Fibroblast of skin of left quadriceps (primary cell): ENCODE data around the gene NADK.
"Not testable (repeated sequence)": the region's sequence is repeated elsewhere in the genome, so short reads cannot be mapped to it uniquely, and the experiment has no call there.

Source experiments
- DNase-seq, 2 experiments: peaks; one replicate each; pipeline ENCODE4 v3.0.0-alpha.2; 2013; ENCODE audit warnings: low read depth in 2 of 2

The NADK gene

DNA sequence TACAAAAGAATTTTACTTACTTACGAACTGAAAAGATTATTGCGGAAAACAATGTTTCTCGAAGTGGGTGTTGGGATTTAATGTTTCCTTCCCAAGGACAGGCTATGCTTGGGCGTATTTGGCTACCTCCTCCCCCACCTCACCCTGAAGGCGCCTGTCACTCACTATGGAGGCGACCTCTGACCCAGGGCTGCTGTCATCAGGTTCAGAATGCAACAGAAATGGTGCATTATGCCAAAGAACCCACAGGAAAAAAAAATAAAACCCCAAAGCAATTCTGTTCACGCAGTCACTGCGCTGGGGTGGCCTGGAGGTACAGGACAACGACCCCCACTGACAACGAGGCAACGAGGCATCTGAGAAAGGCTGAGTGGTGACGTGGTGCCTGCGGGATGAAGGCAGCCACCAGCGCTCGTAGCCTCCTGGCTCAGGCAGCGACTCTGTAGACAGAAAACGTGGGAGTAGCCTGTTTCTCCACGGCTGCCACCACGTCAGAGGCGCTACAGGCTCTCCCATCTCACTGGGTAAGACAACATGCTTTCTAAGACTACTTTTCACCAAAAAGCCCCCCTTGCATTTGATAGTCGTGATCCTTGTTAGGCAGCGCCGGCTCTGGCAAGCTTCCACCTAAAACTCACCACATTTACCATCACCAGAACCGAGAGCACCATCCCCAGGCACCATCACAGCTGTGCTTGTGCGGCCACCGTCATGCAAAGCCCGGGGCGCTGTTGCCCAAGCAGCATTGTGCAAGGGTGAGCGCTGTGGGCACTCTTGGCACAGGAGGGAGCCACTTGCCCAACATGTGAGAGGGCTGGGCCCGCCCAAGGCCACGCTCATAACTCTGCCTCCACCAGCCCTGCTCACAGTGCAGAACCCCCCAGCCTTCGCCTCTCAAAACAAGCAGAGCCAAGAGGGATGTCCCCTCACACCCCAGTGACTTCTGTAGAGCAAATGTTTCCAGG is 14.3 kb downstream of the NADK start:
- no peak for DNase-seq

DNA sequence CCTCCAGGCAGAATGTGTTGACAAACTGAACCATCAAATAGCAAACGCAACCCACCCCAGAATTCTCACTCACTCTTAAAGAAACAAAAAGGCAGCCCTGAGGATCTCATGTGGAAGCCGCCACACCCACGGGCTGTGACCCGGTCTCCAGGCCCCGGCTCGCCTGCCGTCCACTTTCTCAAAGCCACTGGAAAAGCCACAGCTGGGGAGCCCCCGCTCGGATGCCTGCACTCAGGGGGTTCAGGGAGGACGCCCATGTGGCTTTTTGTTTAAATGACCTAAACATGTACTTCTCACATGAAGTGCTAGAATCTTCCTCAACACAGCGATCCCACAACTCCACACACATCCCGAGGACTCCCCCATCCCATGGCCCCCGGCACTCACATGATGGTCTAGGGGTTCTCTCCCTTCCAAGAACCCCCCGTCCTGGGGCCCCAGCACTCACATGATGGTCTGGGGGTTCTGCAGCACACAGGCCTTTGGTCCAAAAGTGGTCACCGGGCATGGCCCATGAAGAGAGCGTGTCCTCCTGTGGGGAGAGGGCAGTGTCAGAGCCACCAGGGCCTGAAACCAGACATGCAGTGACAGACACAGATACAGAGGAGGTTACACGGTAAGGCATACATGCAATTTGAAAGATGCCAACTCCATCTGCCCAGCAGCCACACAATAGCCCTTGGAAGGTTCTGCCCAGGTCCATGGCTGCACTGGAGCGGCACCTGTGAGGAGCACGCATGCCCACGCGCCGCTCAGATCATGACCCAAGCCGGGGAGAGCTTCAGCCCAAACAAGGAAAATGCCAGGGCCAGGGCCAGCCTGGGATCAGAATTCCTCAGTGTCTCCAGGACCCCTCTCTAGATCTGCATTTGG is 16.5 kb downstream of the NADK start:
- DNase-seq: no peak

DNA sequence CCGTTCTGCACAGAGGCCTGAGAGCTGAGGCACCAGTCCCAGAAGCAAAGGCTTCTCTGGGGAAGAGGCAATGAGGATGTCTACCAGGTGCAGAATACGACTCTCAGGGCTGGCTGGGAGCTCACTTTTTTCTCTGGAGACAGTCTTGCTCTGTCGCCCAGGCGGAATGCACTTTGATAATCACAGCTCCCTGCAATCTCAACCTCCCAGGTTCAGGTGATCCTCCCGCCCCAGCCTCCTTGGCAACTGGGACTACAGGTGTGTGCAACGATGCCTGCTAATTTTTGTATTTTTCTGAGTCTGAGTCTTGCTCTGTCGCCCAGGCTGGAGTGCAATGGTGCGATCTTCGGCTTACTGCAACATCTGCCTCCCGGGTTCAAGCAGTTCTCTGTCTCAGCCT is 17.6 kb downstream of the NADK start:
- DNase-seq: no peak

DNA sequence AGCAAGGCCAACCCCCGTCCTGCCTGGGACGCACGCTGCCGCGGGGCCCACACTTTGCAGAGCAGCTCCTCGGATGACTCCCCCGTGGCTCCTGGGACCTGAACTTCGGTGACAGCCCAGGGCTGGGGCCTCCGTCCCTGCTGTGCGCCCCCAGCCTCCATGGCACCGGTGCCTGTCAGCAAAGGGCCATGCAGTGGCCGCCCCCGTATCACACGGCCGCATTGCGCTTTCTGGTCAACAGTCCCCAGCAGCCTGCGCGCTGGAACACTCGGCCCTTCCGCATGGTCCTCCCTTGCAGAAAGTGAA is 18.0 kb downstream of the NADK start:
- no peak for DNase-seq

DNA sequence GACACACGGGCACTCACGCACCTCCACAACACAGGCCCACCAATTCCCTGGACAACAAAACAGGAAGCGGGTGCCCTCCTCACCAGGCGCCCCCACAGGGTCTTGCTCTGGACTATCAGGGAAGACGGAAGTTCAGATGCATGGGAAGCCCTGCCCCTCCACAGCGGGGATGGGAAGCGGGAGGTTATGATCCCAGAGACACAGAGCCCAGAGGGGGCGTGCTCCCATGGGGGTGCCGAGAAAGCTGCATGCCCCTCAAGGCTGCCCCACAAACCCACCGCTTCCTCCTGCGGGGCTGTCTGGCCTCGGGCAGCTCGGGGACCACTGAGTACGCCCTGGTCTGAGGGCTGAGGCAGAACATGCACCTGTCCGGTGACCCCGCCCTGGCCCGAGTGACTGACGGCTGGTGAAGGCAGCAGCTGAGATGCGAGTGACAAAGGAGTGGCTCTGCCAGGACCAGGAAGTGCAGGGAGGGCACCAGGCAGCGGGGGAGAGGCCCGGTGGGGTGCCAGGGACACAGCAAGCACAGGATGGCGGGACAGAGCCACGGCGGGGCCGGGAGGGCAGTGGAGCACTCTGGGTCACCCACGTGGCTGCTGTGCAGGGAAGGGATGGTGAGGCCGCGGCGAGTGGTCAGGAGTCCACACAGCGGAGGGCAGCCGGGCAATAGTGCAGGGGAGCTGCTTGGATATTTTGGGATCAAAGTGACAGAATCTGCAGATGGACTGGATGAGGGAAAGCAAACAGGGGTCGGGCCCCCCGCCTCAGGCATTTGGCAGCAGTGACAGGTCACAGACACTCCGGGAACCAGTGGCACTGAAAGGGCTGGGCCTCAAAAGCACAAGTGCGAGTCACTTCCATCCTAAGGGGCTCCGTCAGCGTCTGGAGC is 18.6 kb downstream of the NADK start:
- no peak for DNase-seq

DNA sequence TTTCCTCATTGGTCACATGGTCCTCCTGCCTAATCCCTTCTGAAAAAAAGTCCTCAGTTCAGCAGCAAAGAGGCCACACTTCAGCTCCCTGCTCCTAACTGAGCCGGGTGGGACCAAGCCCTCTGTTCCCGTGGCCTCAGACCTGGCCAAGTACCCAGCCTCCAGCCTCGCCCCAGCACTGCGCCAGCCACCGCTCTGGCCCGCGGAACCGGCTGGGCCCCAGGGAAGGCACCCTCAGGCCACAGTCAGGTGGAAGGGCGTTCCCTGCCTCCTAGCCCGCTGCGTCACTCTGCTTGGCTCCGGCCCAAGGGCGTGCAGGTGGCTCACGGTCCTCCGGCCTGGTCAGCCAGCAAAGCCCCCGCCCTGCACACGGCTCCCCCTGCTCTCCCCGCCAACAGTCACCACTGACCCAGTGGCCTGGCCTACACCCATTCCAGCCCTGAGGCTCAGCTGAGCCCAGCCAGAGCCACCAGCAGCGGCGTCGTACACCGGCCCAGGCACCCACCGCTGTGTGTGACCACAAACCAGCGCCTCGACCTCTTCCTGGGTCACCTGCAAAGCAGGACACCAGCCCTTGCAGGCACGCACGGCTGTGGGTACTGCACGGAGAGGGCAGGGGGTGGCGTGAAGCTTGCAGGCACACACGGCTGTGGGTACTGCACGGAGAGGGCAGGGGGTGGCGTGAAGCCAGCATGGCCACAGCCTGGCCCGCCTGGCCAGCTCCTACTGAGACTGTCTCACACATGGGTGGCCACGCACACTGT is 19.4 kb downstream of the NADK start:
- DNase-seq: no peak

DNA sequence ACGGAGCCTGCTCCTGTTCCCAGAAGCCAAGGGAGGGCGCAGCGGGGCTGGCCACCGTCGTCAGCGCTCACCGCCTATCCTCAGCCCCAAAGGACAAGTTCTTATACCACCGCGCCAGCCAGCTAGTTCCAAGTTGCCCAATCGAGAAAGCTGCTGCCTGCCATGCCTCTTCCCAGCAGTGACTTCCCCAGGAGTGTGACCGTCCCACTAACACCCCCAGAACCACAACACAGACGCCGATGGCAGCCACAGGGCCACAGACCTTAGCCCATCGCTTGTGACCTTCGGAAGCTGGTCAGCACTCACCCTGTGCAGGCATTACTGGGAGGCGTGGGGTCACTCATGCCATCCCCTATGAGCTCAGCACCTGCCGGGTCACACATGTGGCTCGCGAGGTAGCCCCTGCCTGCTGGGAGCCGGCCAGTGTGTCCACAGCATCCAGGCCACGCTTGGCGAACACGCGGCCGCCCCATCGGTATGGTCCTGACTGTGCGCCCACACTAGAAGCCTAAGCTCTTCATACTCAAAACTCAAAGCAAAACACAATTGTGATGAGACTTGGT is 20.1 kb downstream of the NADK start:
- no peak for DNase-seq

DNA sequence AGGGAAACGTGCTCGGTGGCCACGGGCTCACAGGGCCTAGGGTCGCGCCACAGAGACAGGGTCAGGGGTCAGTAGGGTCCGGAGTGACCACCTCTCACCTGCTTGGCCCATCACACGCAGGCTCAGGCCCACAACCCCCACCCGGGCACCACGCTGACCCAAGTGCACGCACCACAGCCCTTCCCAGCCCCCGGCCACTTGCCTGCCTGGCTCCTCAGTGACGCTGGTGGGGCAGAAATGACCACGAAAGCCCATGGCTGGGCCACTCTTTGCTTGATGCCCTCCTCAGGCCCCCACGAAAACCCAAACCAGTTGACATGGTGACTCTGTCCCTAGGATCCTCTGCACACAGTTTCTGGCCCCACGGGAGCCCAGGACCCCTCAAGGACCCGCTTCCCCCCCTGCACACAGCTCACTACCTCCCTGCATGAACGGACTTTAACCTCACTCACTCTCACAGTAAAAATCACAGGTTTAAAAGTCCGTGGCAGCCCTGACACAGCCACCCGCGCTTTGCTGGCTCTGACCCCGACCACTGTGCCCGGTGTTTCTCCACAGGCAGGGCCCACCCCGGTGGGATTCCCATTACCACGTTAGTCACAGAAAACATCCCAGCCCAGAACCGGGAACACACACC is 20.7 kb downstream of the NADK start:
- no peak for DNase-seq

DNA sequence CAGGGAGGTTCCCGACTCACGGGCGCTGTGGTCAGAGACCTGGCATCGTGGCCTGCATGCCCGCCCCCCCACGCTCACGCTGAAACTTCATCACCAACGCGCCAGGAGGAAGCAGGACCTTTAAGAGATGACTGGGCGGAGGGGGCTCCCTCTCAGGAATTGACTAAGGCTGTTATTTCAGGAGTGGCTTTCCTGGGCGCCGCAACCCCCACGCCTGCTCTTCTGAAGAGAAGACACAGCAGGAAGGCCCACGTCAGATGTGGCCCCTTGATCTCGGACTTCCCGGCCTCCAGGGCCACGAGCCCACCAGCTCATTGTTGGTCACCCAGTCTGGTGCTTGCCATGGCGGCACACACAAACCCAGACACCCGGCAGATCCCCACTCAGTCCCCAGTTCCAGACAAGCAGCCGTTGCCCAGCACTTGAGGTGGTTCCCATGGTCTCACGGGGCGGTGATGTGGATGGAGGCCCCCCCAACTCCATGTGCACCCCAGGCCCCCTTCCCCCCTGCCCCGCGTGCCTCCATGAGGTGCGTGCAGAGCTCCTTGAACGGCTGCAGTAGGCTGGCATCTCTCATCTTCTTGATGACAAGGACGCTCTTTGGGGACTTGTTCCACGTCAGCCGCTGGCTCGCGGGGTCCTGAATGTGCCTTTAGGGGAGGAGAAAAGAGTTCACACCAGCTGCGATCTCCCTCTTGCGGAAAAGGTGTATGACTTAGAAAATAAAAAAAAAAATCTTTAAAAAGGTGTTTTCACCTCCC is 21.4 kb downstream of the NADK start:
- no peak for DNase-seq

DNA sequence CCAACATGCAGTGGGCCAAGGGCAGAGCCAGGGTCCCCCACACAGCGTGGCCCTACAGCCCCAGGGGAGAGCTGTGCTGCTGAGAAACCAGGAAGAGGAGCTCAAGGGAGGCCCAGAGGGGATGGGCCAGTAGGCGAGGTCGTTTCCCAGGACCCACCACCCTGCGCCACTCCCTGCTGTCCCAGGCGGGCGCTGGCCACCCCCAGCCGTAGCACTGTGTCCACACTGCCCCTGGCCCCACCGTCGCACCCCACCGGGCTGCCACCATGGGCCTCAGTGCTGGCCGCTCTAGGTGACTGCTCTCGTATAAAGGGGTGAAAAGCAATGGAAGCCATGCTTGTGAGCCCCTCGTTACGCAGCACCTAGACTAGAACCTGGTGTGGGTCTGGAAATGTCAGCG is 22.4 kb downstream of the NADK start:
- DNase-seq: no peak

DNA sequence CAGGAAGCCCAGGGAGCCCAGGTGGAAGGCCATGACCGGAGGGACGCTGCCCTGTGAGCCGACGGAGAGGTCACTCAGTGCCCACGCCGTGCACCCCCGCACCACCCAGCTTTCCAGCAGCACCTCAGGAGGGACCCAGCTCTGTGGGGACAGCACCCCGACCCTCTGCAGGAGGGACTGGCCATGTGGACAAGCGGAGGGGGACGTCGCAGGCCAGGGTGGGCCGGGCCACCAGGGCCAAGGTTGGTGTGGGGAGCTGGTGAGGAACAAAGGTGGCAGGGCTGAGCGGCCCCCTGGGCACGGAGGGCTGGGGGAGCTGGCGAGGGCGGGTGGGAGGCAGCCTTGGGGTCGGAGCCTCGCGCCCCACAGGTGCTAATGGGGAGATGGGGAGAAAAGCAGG is 22.8 kb downstream of the NADK start:
- DNase-seq: no peak

DNA sequence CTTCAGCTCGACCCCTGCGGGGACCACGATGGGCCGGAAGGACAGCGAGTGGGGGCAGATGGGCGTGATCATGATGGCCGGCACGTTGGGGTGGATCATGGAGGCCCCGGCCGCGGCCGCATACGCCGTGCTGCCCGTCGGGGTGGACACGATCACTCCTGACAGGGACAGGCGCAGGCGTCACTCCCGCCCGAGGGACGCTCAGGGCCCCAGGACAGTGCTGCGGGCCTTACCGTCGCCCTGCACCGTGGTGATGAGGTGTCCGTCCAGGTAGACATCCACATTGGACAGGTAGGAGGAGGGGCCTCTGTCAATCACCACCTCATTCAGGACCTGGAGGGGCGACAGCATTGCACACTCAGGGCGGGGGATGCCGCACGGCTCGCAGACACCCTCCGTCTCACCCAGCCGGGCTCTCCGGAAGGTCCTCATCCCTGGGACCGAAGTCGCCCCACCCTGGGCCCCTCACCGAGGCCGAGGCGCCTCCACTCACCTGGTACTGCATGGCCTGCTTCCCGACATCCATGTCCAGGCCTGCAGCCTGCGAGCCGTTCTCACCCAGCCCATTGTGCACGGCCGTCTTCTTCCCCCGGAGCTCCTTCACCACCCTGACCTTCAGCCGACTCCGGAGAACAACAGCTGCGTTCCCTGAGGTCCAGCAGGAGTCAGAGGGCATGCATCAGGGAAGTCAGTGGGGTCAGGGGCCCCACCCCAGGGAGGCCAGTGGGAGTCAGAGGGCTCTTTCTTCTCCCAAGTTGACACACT is 24.0 kb downstream of the NADK start:
- DNase-seq: no peak

DNA sequence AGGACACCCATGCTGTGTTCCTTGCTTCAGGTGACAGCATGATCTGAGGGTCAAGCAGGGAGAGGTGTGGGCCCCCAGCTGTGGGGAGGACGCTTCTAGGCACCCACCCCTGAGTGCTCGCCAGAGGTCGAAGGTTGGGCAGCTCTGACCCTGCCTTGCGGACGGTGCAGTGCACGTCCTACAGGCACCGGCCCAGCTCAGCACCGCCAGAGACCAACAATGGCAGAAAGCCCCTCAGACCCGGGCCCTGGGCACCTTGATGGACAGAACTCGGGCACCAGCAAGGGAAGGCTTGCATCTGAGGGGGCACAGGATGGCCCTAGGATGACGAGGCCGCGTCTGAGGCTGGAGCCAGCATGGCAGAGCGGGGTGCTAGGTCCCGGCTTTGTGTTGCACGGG is 24.7 kb downstream of the NADK start:
- no peak for DNase-seq

DNA sequence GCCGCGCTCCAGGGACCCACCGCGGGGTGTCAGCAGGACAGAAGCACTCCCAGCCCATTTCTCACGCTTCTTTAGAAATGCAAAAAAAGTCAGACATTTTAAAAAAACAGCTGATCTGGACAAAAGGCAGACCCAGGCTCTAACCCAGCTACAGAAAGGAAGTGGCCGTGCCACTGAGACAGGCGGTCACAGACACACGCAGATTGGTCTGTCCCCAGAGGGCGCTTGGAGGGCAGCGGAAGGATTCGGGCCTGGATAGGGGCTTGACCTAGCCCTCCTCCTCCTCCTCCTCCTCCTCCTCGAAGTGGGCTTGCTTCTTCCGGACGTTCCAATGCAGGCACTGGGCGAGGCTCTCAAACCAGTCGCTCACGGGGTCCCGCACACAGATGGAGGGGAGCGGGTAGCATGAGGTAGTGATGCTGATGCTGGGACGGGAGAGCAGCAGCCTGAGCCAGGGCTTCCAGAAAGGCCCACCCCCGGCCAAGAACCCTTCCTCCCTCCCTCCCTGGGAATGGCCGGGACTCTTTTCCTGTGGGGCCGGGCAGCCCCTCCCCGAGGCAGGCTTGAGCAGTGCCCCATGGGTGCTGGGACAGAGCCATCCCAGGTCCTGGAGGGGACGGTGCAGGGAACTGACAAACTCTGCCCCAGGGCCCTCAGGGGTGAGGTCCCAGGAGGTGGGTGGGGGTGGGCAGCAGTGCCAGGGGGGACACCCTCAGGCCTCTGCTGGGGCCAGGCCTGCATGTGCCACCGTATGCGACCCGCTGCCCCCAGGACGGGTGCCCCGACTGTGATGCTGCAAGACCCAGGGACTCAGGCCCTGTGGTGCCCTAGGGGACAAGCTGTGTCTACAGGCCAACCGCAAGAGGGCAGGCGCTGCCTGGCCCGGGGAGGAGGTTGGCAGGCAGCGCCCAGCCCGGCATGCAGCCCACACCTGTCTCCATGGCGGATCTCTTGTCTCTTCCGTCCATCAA is 25.3 kb downstream of the NADK start:
- DNase-seq: no peak

DNA sequence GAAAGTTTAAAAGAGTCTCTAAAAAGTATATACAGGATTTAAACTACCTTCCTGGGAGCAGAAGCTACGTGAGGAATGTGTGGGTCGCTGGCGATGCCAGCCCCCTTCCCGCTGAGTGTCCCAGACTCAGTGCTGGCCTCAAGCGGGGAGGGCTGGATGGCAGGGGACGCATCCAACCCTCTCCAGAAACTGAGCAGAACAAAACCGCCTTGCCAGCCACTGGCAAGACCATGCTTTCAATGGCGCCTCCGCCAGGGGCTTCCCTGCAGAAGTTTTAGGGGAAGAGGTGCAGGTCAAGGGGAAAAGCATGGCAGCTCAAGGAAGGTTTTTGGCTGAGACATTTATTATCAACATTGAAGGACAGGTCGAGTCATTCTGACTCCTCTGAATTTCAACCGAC is 26.1 kb downstream of the NADK start:
- no peak for DNase-seq

DNA sequence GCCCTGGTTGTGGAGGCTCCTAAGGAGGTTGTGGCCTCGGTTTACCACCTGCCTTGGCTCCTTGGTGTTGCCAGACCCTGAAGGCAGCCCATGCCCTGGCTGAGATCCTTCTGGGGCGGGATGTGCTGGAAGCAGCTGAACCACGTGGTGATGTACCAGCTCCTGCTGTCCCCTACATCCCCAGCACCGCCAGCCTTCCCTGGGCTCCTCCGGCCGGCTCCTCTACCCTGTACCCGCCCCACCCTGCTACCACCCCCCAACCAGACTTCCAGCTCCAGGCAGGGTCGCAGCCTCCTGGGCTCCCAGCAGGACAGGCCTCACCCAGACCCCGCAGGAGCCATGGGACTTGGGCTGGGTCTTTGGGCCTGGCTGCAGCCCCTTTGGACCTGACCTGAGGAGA is 28.3 kb downstream of the NADK start:
- not testable (repeated sequence) for DNase-seq

DNA sequence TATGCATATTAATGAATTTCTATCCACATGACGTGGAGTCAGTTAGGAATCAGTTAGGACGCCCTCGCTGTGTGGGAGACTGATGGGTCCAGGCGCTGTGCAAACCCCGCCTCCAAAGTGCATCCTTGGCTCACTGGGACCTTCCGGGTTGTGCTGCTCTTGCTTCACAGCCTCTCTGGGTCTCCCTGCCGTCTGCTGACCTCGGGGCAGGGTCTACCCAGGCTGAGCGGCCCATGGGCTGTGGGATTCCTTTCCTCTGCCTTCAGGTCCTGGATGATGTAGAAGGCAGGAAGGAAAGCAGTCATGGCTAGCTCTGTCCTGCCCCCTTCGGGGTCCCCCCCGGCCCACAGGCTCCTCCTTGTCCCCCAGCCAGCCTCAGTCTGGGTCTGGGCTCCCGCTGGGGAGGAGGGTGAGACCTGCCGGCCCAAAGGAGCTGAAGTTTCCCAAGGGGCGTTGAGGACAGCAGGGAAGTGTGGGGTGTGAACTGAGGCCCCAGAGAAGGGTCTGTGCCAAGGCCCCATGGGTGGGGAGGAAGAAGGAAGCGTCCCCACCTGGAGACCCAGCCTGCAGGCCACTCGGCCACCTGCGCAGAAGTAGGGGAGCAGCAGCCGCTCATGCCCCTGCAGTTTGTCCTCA is 29.5 kb downstream of the NADK start:
- no peak for DNase-seq
